RWPE1 (cell line): ENCODE data around the gene BTRC.

Experiments used
- CTCF ChIA-PET: fragments of 350-600 bp; sonication (Branson Sonifier 250); formaldehyde crosslinking; extraction: SDS; loops from one replicate; lab custom pipeline; 2021; lab: Yijun Ruan, JAX
- POLR2A ChIA-PET: fragments of 400-600 bp; formaldehyde crosslinking; extraction: SDS; loops from one replicate; lab custom pipeline; 2020; ENCODE audit warnings: antibody characterized with exemption; ENCODE audit not compliant: low non-redundant PET; lab: Yijun Ruan, JAX
- DNase-seq: peaks from one replicate; pipeline ENCODE4 v3.0.0; 2012; ENCODE audit warnings: low spot score
- H3K27ac ChIP-seq: fragments of 450-650 bp; 2 replicates; pipeline ENCODE4 v1.5.1; 2017
- TF ChIP-seq, protein P1 (sequence below): fragments of 450-650 bp; conservative IDR thresholded peaks from 2 replicates; pipeline ENCODE4 v1.5.1; 2017; ENCODE audit warnings: low read depth, mild to moderate bottlenecking

Gene BTRC

DNA sequence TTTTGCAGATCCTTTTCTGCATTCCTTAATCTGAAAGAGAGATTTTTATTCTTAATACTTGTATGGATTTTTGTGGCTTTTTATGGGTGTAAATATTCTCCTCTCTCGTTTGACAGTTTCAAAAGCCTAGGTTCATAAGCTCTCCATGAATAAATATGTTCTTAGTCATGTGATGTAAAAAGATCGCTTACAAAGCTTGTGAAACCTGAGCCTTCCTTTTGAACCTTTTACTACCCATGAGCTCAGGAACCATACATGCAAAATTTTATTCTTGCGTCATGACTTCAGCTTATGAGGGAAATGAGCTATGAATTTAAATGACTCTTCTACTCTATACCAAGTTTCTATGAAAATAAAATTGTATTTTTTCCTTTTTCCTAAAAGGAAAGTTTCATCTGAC lies 135.4 kb downstream of the BTRC start:
- peak; percentile 21 for DNase-seq
- no peak overlapping the region for H3K27ac ChIP-seq
- POLR2A ChIA-PET, result no interaction called here
- TF ChIP-seq, protein P1, sequence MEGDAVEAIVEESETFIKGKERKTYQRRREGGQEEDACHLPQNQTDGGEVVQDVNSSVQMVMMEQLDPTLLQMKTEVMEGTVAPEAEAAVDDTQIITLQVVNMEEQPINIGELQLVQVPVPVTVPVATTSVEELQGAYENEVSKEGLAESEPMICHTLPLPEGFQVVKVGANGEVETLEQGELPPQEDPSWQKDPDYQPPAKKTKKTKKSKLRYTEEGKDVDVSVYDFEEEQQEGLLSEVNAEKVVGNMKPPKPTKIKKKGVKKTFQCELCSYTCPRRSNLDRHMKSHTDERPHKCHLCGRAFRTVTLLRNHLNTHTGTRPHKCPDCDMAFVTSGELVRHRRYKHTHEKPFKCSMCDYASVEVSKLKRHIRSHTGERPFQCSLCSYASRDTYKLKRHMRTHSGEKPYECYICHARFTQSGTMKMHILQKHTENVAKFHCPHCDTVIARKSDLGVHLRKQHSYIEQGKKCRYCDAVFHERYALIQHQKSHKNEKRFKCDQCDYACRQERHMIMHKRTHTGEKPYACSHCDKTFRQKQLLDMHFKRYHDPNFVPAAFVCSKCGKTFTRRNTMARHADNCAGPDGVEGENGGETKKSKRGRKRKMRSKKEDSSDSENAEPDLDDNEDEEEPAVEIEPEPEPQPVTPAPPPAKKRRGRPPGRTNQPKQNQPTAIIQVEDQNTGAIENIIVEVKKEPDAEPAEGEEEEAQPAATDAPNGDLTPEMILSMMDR, result no peak
- CTCF ChIA-PET, result interaction anchor here (0.7 to 1.7 kb wide), 4 partner anchors 15 to 275 kb away, joined by 3 to 5 read pairs (median 4); no protein-coding TSS in a partner anchor

DNA sequence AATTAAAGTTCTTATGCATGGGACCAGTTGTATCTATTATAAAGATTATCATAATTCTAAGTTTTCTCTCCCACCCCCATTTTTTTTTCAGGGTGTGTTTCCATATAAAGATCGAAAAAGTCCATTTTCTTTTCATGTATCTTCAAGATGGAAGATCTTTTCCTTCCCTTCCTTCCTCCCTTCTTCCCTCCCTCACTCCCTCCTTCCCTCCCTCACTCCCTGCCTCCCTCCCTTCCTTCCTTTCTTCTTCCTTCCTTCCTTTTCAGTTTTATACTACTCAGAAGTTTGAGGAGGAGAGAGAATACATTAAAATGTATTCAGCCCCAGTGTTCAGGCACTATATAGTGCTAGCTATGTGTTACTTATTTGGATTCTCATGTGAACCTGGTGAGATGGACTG lies 136.1 kb downstream of the BTRC start:
- TF ChIP-seq, protein P1, result no peak
- ChIA-PET CTCF (interaction anchor here (1.3 to 1.7 kb wide), 3 partner anchors 23 to 276 kb away, joined by 4 to 5 read pairs (median 5); no protein-coding TSS in a partner anchor), POLR2A (no interaction called here)
- DNase-seq, result no peak
- no peak overlapping the region for H3K27ac ChIP-seq

DNA sequence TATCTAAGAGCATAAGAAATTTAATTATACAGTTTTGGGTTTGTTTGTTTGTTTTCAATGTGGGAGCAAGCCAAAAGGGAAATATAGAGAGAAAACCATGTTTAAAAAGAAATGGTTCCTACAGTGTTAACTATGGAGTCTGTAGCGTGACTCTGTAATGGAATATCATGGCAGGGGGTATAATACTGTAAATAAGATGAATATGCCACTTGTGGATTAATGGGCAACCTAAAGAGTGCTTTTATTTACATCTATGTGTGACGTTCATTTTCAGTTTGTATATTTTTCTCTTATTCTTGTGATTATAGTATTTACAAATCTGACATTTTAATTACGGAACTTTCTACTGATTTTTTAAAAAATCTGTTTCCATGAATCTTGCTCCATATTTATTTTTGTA lies 138.2 kb downstream of the BTRC start:
- CTCF ChIA-PET, result no interaction called here
- POLR2A ChIA-PET, result no interaction called here
- DNase-seq, result no peak
- H3K27ac ChIP-seq, result no peak overlapping the region
- TF ChIP-seq, protein P1, result no peak

DNA sequence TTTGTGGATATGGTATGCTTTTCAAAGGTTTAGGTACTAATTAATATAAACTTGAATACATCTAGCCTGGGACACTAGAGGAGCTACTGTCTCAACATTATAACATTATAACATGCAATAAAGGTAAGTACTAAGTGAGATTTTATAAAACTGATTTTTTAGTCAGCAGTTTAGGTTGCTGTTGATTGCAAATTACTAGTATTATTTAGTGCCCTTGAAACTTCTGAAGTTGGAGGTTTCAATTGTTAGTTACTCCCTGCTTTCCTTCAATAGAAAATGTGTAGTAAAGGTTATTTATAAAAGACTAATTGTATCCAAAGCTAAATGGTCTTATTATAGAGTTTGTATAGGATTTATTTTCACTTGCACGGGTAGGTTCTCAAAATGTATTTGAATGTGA lies 138.8 kb downstream of the BTRC start:
- TF ChIP-seq, protein P1, result no peak
- no peak overlapping the region for H3K27ac ChIP-seq
- DNase-seq, result no peak
- CTCF ChIA-PET, result no interaction called here
- POLR2A ChIA-PET, result no interaction called here

DNA sequence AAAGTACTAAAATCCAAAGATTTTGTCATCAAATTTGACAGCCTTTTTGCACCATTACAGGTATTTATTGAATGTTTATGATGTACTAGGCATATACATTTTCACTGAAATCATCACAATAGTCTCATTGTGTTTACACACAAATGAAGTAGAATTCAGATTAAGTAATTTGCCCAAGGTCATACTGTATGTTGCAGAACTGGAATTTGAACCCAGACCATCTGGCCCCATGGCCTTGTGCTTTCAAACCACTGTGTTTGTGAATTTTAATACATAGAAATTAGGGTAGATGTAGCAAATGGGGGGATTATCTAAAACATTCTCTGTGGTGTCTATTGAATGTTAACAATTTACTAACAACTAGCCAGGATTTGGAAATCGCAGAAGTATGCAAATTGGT lies 139.3 kb downstream of the BTRC start:
- TF ChIP-seq, protein P1, result no peak
- CTCF ChIA-PET, result no interaction called here
- no peak overlapping the region for H3K27ac ChIP-seq
- DNase-seq, result no peak
- POLR2A ChIA-PET, result no interaction called here

DNA sequence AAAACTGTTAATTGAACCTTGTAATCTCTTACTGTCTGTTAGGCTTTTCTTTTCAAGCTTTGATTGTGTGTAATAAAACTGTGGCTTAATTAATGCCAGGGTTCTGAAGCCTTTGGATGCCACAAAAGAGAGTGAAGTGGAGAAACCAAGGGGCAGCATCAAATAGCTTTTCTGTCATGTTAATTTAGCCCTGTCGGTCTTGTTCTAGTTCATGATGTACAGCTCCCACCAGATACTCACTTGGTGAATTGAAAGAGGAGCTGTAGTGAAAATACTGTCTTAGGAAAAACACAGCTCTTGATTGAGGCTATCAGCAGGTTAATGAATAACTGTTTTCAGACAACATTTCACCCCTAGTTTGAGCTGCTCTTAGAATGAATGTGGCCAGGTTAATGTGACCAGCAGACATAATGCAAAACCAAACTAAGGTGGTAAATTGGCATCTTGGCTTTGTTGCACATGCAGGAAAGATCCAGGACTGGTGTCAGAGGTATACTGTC lies 139.9 kb downstream of the BTRC start:
- no peak overlapping the region for H3K27ac ChIP-seq
- ChIA-PET POLR2A (no interaction called here), CTCF (no interaction called here)
- TF ChIP-seq, protein P1, result no peak
- no peak for DNase-seq
